ENCODE measurements around the gene SPDYE2.
"Not testable (repeated sequence)": the region's sequence is repeated elsewhere in the genome, so short reads cannot be mapped to it uniquely, and the experiment has no call there.

SPDYE2 gene

GRCh38 chr7:102540604-102541003, 10.4 kb upstream of the SPDYE2 start:
- DNase-seq (ENCODE audit: low read depth in 2 of 3, low spot score in 2 of 3), result not testable (repeated sequence)

- not testable (repeated sequence) for DNase-seq (ENCODE audit: low read depth in 2 of 3, low spot score in 2 of 3)
These were observed 8.9 kb upstream of the SPDYE2 start for GRCh38 chr7:102542083-102542482.

GRCh38 chr7:102542771-102543170, 8.3 kb upstream of the SPDYE2 start:
- not testable (repeated sequence) for DNase-seq (ENCODE audit: low read depth in 2 of 3, low spot score in 2 of 3)

- DNase-seq (ENCODE audit: low read depth in 2 of 3, low spot score in 2 of 3), result not testable (repeated sequence)
These were observed 7.4 kb upstream of the SPDYE2 start, which contains the start of gene UPK3BL2 for GRCh38 chr7:102543596-102543995. TSS of gene UPK3BL2 (minus strand) at chr7:102543696. CDS start at chr7:102543636, 60 bp downstream.

GRCh38 chr7:102544372-102544771, 6.7 kb upstream of the SPDYE2 start:
- not testable (repeated sequence) for DNase-seq (ENCODE audit: low read depth in 2 of 3, low spot score in 2 of 3)

- not testable (repeated sequence) for DNase-seq (ENCODE audit: low read depth in 2 of 3, low spot score in 2 of 3)
These were observed 5.7 kb upstream of the SPDYE2 start for GRCh38 chr7:102545288-102545687.

GRCh38 chr7:102546353-102546752, 4.7 kb upstream of the SPDYE2 start:
- DNase-seq (ENCODE audit: low read depth in 2 of 3, low spot score in 2 of 3), result not testable (repeated sequence)

GRCh38 chr7:102568620-102569019, 17.6 kb downstream of the SPDYE2 start:
- DNase-seq (ENCODE audit: low read depth in 2 of 3, low spot score in 2 of 3), result not testable (repeated sequence)

- DNase-seq (ENCODE audit: low read depth in 2 of 3, low spot score in 2 of 3), result peak; percentile 96 to 100 (median 98)
These were observed 21.5 kb downstream of the SPDYE2 start, which contains the start of gene POLR2J3 for GRCh38 chr7:102572261-102573239. TSS of gene POLR2J3 (minus strand) at chr7:102572583. CDS start at chr7:102572521, 62 bp downstream.

GRCh38 chr7:102574607-102575006, 23.6 kb downstream of the SPDYE2 start:
- DNase-seq (ENCODE audit: low read depth in 2 of 3, low spot score in 2 of 3), result not testable (repeated sequence)

GRCh38 chr7:102576363-102576762, 25.3 kb downstream of the SPDYE2 start:
- DNase-seq (ENCODE audit: low read depth in 2 of 3, low spot score in 2 of 3), result not testable (repeated sequence)

GRCh38 chr7:102577315-102578240, 26.6 kb downstream of the SPDYE2 start:
- not testable (repeated sequence) for DNase-seq (ENCODE audit: low read depth in 2 of 3, low spot score in 2 of 3)

- not testable (repeated sequence) for DNase-seq (ENCODE audit: low read depth in 2 of 3, low spot score in 2 of 3)
These were observed 27.5 kb downstream of the SPDYE2 start for GRCh38 chr7:102578486-102578885.

- DNase-seq (ENCODE audit: low read depth in 2 of 3, low spot score in 2 of 3), result not testable (repeated sequence)
These were observed 30.7 kb downstream of the SPDYE2 start for GRCh38 chr7:102581722-102582121.

- DNase-seq (ENCODE audit: low read depth in 2 of 3, low spot score in 2 of 3), result not testable (repeated sequence)
These were observed 32.5 kb downstream of the SPDYE2 start for GRCh38 chr7:102583495-102583894.

- DNase-seq (ENCODE audit: low read depth in 2 of 3, low spot score in 2 of 3), result not testable (repeated sequence)
These were observed 38.8 kb downstream of the SPDYE2 start for GRCh38 chr7:102589857-102590256.

GRCh38 chr7:102592477-102593019, 41.5 kb downstream of the SPDYE2 start:
- DNase-seq (ENCODE audit: low read depth in 2 of 3, low spot score in 2 of 3), result not testable (repeated sequence)

- not testable (repeated sequence) for DNase-seq (ENCODE audit: low read depth in 2 of 3, low spot score in 2 of 3)
These were observed 42.8 kb downstream of the SPDYE2 start for GRCh38 chr7:102593637-102594334.

- not testable (repeated sequence) for DNase-seq (ENCODE audit: low read depth in 2 of 3, low spot score in 2 of 3)
These were observed 45.0 kb downstream of the SPDYE2 start for GRCh38 chr7:102596036-102596435.

GRCh38 chr7:102599699-102600098, 48.7 kb downstream of the SPDYE2 start:
- not testable (repeated sequence) for DNase-seq (ENCODE audit: low read depth in 2 of 3, low spot score in 2 of 3)

Data from activated CD8-positive, alpha-beta memory T cell treated with anti-CD3 and anti-CD28 coated beads for 48 hours (primary cell).